Left kidney (tissue), 8 donors: ENCODE measurements around the gene YAE1. TPM values are rescaled to one million over a fixed set of nuclear protein-coding genes. Genes with fewer than 3 reads are reported as not detected.
"Not testable (repeated sequence)": the region's sequence is repeated elsewhere in the genome, so short reads cannot be mapped to it uniquely, and the experiment has no call there.

ENCODE experiments used
- DNase-seq: peaks from one replicate; pipeline ENCODE4 v3.0.0-alpha.2; 2013
- long read RNA-seq, 8 donors: transcript quantifications; one replicate each; lab custom pipeline, GENCODE V29; 2026
- polyA plus RNA-seq: library from polyadenylated mRNA; unstranded; fragments of 120-200 nt; gene quantifications from one replicate; pipeline ENCODE4 v1.2.1, GENCODE V29; 2013; ENCODE audit not compliant: insufficient read length

YAE1 gene, protein sequence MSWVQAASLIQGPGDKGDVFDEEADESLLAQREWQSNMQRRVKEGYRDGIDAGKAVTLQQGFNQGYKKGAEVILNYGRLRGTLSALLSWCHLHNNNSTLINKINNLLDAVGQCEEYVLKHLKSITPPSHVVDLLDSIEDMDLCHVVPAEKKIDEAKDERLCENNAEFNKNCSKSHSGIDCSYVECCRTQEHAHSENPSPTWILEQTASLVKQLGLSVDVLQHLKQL
- polyA plus RNA-seq = 50.3 TPM
- long read RNA-seq, donor 1, transcript YAE1-201 (3 exons, 899 nt) = major isoform, 22 of 40 reads
- long read RNA-seq, donor 1, partial matches to known transcripts = 11 of 40 reads
- long read RNA-seq, donor 1, other reads (novel, unspliced or antisense) = 0 of 40 reads
- long read RNA-seq, donor 2, transcript YAE1-201 (3 exons, 899 nt) = major isoform, 20 of 23 reads
- long read RNA-seq, donor 2, partial matches to known transcripts = 0 of 23 reads
- long read RNA-seq, donor 2, other reads (novel, unspliced or antisense) = 0 of 23 reads
- long read RNA-seq, donor 3, transcript YAE1-201 (3 exons, 899 nt) = major isoform, 13 of 15 reads
- long read RNA-seq, donor 3, partial matches to known transcripts = 0 of 15 reads
- long read RNA-seq, donor 3, other reads (novel, unspliced or antisense) = 0 of 15 reads
- long read RNA-seq, donor 4, partial matches to known transcripts = 0 of 1 reads
- long read RNA-seq, donor 4, other reads (novel, unspliced or antisense) = 0 of 1 reads
- long read RNA-seq, donor 5, transcript YAE1-205 (2 exons, 660 nt) = minor isoform, 6 of 47 reads
- long read RNA-seq, donor 5, transcript YAE1-201 (3 exons, 899 nt) = major isoform, 38 of 47 reads
- long read RNA-seq, donor 5, partial matches to known transcripts = 0 of 47 reads
- long read RNA-seq, donor 5, other reads (novel, unspliced or antisense) = 0 of 47 reads
- long read RNA-seq, donor 6, transcript YAE1-201 (3 exons, 899 nt) = major isoform, 25 of 32 reads
- long read RNA-seq, donor 6, transcript YAE1-205 (2 exons, 660 nt) = minor isoform, 5 of 32 reads
- long read RNA-seq, donor 6, partial matches to known transcripts = 0 of 32 reads
- long read RNA-seq, donor 6, other reads (novel, unspliced or antisense) = 0 of 32 reads
- long read RNA-seq, donor 7, transcript YAE1-201 (3 exons, 899 nt) = major isoform, 21 of 44 reads
- long read RNA-seq, donor 7, partial matches to known transcripts = 15 of 44 reads
- long read RNA-seq, donor 7, other reads (novel, unspliced or antisense) = 0 of 44 reads
- long read RNA-seq, donor 8, transcript YAE1-201 (3 exons, 899 nt) = major isoform, 12 of 13 reads
- long read RNA-seq, donor 8, partial matches to known transcripts = 0 of 13 reads
- long read RNA-seq, donor 8, other reads (novel, unspliced or antisense) = 0 of 13 reads

DNA sequence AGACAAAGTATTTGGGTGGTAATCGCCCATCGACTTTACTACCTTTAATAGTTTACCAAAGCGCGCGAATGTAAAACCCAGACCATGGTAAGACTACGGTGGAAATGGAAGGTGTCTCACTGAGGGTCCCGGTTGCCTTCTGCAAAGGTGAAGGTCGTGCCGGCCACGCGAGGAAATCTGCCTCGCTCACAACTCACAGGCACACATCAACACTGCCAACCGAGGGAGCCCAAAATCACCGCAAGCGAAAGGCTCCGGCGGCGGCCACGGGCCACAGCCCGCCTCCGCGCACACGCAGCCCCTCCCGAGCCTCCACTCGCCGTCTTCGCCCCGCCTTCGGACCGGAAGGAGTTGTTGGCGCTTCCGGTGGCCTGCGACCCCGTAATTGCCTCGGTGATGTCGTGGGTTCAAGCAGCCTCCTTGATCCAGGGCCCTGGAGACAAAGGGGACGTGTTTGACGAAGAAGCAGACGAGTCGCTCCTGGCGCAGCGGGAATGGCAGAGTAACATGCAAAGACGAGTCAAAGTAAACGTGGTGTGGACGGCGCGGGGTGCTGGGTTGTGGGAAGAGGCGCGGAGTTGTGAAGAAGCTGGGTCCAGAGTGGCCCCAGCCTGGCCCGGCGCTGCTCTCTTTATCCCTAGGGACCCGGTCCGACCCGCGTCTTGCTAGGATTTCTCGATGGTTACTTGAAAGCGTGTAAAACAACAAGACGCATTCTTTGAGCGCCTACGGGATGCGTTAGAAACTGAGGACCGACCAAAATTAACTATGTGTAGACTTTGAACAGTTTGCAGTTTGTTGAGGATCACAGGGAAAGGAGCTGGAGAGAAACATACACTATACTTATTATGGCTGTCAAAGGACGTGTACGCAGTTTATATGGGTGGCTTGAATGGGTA is at the start of gene YAE1:
TSS of gene YAE1 (plus strand) at position 382 of the 899 bp plus-strand sequence. CDS start at position 397, 15 bp downstream.
- DNase-seq = peak; percentile 85

DNA sequence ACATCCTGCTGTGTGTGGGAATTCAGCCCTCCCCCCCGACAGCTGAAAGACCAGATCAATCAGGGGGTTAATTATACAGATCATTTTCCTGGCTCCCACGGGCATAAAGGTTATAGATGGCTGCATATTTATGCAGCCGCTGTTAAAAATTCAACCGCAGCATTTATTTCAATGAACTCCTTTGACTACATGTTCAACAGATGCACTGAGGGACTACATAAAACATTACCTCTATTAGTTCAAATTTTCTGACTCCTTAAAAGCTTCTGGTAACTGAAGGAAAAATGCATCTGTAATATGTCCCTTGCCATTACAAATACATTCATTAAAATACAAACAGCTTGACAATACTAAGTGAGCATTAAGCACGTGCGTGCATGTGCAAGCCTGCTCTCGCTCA is 49.7 kb upstream of the YAE1 start:
- DNase-seq = no peak

DNA sequence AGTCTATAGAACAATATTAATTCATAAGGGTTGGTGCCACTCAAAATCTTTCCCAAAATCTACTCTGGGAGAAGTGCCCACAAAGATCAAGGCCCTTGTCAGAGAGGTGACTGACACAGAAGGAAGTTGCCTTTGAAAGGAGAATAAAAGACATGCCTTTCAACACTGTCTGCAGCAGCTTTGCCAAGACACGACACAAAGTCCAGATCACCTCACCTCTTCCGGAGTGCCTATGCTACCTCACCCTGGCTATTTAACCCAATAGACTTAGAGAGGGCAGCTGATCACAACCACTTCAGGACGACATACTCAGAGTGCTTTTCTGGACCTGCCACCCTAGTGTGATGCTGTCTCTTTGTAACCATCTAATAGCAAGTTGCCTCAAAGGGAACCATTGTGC is 49.0 kb upstream of the YAE1 start:
- DNase-seq = no peak

DNA sequence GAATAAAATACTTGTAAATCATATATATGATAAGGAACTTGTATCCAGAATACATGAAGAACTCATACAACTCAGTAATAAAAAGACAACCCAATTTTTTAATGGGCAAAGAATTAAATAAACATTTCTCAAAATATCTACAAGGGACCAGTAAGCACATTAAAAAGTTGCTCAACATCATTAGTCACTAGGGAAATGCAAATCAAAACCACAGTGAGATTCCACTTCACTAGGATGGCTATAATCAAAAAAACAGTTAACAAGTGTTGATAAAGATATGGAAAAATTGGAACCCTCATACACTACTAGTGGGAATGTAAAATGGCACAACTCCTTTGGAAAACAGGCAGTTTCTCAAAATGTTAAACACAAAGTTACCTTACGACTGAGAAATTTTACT is 40.3 kb upstream of the YAE1 start:
- DNase-seq = no peak

DNA sequence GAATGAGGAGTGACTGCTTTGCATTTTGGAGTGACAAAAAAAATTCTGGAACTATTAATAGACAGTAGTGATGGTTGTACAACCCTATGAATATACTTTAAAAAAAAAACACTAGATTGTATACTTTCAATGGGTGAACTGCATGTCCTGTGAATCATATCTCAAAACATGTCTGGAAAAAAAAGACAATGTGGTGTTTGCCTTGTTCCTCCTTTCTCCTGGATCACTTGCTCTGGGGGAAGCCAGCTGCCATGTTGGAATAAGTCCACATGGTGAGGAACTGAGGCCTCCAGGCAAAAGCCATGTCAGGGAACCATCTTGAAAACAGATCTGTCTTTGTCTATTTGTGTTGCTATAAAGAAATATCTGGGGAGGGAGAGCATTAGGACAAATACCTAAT is 39.5 kb upstream of the YAE1 start:
- no peak for DNase-seq

DNA sequence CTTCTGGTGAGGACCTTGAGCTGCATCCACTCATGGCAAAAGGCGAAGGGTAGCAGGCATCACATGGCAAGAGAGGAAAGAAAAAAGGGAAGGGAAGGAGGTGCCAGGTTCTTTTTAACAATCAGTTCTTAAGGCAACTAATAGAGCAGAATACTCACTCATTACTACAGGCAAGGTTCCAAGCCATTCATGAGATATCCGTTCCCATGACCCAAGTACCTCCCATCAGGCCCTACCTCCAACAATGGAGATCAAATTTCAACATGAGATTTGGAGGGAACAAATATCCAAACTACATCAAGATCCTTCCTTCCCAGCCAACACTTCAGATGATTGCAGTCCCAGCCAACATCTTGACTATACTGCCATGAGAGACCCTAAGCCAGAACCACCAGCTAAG is 38.9 kb upstream of the YAE1 start:
- DNase-seq = no peak

DNA sequence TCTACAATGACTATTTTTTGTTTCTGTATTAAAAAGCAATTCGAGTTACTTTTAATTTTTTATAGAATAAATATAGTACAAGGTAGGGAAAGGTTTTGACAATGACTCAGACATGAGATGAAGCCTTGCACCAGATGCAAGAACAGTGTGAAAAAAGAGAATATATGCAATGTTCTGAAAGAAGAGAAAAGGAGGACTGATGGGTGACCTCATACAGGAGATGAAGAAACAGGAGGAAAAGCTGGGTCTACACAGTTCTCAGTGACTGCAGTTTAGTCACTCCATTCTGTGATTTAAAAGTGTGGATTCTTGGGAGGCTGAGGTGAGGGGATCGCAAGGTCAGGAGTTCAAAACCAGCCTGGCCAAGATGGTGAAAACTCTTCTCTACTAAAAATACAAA is 38.3 kb upstream of the YAE1 start:
- DNase-seq = no peak

DNA sequence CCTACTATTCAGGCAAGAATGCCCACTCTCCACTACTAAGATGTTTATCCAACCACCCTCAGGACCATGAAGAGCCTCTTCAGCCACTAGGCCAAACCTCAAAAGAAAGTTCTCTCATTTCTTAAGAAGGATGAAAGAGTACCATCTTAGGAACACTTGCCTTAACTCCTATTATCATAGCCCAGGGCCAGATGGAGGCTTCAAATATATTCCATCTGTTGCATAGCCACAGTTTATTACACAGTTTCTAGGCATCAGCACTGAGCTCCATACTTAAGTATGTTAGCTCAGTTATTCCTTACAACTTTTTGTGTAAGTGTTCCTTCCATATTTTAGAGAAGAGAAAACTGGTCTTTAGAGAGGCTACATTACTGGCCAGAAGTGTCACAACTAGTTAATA is 37.4 kb upstream of the YAE1 start:
- no peak for DNase-seq

DNA sequence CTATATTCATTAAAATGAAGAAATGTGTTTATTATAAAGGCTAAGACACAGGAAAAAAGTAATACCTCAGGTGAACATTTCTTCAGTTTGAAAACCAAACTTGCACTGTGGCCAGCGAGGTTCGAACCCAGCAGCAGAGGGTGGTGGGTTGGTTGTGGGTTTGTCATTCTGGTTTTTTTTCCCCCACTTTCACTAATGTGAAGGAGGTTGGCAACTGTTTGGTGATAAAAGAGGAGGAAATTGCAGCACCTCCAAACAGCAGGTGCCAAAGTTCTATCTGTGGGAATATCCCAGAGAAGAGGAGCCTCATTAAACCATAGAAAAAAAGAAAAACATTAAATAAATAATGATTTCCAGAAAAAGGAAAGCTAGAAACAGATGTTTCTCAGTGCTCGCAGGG is 36.6 kb upstream of the YAE1 start:
- DNase-seq = no peak

DNA sequence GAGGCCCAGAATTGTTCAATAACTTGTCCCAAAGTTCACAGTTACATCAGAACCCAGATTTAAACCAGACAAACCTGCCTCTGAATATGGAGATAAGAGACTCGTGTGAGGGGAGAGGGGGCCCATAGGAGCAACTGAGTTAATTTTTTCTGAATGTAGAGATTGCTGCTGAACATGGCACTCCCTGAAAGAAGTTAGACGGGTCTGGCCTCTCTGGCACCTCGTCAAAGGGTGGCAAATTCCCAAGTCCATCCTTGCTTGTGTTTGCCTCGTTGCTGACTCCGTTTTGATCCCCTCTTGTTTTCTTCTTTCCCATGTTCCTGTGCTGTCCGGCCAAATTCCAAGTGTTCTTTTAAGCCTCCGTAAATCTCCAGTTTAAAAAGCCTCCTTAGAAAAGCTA is 35.2 kb upstream of the YAE1 start:
- no peak for DNase-seq

DNA sequence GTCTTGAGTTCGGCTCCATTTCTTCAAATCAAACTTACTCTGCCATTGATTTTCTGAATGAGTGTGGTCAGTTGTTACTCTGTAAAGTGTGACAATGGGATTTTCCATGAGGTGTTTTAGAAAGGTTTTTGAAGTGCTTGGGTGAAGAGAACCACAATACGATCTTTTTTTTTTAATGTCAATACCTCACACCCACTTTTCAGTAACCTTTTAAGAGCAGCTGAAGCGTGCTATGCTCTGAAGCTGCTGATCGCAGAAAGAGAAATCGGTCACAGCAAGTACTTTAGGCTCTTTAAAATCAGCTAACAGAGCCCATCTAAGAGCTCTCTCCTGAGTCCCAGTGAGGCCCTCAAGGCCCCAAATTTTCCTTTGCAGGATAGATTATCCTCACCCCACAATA is 34.4 kb upstream of the YAE1 start:
- DNase-seq = no peak

DNA sequence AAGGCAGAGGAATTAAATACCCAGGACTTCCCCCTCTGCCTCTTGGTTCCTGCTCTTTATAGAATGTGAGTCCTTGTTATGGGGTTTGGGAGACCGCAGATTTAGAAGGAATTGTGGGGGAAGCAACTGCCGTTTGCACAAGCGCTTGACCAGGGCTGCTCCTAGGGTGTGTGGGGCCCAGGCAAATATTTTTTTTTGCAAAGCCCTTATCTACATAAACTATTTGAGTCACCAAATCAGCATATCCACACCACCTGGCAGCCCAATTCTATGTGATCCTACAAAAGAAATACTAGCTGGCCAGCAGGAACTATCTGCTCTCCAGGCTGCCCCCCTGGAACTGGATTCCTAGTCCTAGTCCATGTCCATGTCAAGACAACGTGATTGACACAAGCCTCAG is 33.4 kb upstream of the YAE1 start:
- DNase-seq = no peak

DNA sequence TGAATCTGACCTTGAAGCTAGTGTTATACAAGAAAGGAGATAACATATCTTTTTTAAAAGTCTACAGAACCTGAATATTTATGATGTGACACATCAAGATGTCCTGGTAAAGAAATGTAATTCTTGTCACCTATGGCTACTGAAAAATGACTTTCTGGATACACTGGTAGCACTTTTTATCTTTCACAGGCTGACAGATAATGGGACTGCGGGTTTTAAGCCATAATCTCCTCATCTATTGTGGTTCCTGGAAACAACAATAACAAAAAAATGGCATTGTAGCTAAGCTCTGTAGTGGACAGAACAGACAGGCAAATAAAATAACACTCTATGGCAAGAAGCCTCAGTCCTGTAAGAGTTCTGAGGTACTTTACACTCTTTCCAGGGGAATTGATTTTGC is 31.6 kb upstream of the YAE1 start:
- DNase-seq = no peak

DNA sequence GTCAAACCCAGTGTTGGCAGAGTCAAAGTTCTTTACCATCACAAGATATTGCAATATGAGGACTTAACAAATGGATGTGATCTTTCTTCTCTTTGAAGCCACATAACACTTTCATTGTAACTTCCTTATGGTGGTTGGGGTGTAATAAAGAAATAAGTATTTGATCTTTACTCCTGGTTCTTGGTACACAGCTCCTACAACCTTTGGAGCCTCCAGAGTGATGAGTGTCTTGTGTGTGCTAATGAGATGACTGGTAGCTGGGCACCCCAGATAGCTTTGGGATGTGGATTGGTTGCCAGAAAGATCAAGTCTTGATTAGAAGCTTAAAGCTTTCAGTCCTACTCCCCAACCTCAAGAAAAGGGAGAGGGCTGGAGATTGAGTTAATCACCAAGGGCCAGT is 31.1 kb upstream of the YAE1 start:
- DNase-seq = no peak

DNA sequence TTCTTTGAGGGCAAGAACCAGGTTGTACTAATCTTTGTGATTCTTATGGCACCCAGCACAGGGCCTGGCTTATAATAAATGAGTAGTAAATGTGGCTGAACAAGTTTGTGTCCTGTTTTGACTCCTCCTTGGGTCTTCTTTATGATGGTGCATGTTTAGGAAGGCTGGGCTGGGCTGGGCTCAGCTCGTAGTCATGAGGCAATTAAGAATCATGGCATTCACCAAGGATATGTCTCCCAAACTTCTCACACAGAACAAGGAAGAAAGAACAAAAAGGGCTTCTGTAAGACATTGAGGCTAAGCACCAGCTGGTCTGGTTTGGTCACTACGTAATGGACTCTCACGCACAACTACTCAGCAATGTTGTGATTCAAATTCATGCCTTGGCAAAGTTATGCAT is 30.5 kb upstream of the YAE1 start:
- no peak for DNase-seq

DNA sequence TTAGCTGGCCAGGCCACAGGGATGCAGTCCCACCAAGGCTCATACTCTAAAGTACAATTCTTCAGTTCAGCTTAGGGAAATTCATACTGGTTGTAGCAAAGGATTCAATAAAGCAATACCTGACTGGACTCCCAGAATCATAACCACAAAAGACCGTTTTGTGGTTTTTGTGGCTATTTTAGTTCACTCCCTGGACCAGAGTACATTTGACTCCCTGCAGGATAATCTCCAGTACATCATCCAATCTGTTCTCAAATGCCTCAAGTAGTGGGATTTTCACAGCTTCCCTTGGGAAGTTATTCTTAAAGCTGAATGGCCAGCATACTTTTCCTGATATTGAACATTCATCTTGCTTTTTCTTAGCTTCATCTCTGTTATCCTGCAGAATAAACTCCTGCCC is 29.3 kb upstream of the YAE1 start:
- DNase-seq = no peak

DNA sequence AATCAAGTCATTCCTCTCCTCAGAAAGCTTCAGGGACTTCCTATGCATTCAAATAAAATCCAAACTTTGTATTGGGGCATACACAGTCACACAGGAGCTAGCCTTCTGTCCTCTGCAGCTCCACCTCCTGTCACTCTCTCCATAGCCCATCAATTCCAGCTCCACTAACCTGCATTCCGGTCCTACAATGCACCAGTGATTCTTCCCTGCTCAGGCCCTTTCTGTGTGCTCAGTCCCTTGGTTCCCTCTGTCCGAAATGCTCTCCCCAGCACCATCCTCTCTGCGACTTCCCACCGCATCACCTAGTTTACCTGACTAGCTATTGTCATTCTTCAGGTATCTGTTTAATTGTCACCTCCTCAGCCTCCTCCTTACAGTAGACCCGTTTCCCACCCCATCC is 26.4 kb upstream of the YAE1 start:
- no peak for DNase-seq

DNA sequence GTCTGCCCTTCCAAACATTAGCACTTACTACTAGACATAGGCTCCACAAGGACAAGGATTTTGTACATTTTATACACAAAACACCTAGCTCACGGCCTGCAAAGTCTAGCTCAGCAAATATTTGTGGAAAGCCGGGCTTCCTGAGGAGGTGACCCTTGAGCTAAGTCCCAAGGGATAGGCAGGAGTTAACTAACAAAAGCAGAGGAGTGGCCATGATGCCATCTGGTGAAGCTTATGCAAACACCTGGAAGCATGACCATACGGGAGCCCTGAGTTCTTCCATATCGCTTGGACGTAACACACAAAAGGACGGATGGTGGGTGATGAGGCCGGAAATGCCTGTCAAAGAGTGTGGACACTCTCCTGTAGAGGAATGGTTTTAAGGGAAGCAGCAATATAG is 25.9 kb upstream of the YAE1 start:
- DNase-seq = no peak

DNA sequence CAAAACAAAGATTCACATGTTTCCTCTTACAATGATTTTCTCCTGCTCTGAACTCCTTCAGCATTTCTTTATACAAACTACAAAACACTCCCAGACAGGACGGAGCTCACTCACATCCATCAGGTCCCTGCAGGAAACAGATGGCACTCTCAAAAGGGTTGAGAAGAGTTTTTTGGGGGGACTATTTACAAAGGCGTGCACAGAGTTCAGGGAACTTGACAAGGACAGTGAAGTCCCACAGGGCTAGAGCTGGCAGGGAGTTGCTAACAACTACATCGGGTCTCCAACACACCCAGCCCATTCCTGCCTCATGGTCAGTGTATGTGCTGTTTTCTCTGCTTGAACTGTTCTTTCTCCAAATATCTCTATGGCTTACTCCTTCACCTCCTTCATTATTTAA is 24.7 kb upstream of the YAE1 start:
- DNase-seq = no peak

DNA sequence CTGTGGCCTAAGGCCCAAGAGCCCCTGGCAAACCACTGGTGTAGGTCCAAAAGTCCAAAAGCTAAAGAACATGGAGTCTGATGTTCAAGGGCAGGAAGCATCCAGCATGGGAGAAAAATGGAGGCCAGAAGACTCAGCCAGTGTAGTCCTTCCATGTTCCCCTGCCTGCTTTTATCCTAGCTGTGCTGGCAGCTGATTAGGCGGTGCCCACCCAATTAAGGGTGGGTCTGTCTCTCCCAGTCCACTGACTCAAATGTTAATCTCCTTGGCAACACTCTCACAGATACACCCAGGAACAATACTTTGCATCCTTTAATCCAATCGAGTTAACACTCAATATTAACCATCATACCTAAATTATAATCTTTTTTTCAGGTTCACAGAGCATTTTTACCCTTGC is 21.4 kb upstream of the YAE1 start:
- DNase-seq = not testable (repeated sequence)

DNA sequence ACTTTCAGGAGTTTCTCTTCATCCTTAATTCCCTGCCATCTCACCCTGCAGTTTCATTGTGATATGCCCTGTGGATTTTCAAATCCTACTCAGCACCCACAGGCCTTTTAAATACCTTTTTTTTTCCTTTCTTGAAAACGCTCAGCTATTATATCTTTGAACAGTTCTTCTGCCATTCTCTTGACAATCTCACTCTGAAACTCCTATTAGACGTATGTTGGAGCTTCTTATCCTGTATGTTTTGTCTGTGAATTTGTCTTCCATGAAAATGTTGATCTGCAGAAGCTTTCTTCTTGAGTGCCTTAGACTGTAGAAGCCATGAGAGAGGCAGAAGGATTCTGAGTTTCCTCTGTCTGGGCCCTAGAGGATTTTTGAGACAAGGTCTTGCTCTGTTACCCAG is 18.9 kb upstream of the YAE1 start:
- no peak for DNase-seq
